ENCODE results near the gene KLHDC9. TPM values are rescaled to one million over a fixed set of nuclear protein-coding genes. Genes with fewer than 3 reads are reported as not detected.

Gene KLHDC9
- polyA plus RNA-seq, 4 donors, result 4.0 to 19.4 (median 17.3) TPM

DNA sequence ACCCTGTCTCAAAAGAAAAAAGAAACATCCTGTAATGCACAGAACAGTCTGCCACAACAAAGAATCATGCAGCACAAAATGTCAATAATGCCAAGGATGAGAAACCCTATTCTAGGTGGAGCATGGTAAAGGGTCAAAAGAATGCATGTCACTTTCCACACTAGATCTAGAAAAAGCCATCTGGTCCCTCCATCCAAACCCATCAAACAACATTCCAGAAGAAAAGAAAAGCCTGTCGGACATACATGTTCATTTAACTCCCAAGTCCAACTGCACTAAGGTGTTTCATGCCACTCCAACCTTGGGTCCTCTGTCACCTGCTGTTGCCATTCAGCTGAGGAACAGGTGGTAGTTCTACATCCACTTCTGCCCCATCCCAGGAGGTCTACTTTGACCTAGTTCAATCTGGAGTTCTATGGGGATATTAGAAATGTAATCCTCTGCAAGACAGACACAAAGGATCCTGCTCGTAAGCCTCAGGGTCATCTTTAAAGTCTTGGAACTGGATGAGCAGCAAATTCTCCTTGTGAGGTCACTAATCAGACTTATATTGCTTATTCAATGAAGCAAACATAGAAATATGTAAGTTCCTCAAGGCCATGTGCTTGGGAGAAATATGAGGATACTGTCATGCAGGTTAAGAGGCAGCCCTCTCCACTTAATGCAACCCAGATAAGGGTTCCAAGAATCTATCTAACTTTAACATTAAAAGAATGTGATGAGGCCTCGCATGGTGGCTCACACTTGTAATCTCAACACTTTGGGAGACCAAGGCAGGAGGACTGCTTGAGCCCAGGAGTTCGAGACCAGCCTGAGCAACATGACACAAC lies 30.6 kb downstream of the KLHDC9 start:
- no peak for DNase-seq (ENCODE audit: low read depth in 4 of 4, low spot score in 3 of 4)

DNA sequence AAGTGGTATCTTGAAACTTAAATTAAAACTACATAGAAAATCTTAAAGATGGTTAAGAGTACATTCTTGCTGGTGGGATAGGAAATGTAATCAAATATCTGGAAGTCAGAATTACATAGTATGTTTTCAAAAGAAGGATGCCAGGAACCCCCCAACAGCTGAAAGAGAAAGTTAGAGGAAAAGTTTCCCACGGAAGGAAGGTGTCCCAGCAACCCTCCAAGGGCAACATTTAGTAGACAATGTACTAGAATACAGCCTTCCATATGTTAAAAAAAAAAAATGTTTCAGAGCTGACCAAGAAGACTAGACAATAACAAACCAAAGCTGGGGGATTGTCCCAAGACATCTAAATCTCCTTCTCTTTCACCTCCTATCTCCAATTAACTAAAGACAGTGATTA lies 32.1 kb downstream of the KLHDC9 start:
- DNase-seq (ENCODE audit: low read depth in 4 of 4, low spot score in 3 of 4), result no peak

DNA sequence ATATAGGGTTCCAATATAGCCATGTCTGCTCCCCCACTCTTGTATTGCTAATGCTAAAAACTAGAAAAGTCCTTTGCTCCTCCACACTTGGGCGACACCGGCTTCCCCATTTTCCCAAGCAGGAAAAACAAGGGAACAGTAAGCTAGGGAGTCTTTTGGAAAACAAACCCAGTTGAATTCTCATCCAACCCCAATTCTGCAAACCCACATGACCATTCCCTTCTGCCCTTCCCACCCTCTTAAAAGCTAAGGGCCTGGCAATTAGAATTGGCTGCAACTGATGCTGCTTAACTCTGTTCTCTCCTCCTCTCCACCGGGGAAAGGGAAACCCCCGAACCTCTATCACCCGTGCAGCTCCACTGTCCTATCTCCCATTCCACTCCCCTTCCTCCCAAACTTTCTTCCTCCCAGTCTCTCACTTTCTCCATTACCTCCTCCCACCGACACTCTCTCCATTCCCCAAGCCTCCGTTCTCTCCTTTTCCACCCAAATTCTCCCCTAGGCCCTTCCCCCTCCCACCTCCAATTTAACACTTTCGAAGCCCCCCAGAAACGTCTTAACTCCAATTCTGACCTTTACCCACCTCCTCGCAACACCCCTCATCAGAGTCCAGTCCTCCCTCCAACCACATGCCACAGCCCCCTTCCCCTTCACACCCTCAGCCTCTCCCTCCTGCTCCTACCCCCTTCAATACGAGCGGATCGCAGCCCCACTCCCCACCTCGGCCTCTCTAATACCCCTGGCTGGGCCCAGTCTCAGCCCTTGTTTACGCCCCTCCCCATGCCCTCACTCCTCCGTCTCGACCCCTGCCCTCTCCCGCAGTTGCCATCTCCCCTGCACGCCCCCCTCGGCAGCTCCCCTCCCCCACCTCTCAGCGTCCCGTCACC lies 33.6 kb downstream of the KLHDC9 start:
- peak in 1 of 4 donors; percentile 21 for DNase-seq (ENCODE audit: low read depth in 4 of 4, low spot score in 3 of 4)

DNA sequence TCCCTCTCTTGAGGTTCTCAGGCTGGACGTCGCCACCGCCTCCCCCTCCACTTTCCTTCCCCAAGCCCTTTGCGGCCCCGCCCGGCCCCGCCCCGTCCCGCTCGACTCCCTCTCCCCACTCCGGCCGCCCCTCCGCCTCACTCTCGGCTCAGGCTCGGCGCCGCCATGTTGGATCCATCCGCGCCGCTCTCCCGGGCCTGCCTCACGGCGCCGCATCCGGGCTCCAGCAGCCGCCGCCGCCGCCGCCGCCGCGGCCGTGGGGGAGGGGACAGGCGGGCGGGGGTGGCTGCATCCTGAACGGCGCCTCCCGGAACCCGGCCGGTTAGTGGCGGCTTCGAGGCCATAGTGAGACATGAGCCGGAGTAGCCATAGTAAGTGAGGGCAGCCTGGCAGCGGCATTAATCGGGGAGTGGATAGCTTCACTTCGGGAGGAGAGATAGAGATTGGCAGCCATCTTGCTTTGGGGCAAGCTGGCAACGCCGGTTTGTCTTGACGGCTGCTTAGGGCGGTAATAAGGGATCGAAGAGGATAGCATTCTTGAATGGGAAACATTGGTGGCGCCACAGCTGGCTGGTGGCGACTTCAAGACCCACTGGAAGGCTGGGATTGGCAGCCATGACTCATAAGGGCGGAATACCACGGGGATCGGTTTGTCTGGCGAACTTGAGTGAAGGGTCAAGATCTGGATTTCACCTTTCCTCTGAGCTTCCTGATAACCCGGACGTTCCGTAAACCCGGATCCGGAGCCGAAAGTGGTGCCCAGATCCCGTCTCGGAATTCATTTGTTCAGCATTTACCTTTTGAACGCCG lies 34.5 kb downstream of the KLHDC9 start, which contains the start of gene DEDD:
DEDD (minus strand) TSS at position 258 of the 810 bp plus-strand sequence. CDS start 8,205 bp downstream, outside the sequence.
- peak; percentile 83 to 91 (median 89) for DNase-seq (ENCODE audit: low read depth in 4 of 4, low spot score in 3 of 4)

DNA sequence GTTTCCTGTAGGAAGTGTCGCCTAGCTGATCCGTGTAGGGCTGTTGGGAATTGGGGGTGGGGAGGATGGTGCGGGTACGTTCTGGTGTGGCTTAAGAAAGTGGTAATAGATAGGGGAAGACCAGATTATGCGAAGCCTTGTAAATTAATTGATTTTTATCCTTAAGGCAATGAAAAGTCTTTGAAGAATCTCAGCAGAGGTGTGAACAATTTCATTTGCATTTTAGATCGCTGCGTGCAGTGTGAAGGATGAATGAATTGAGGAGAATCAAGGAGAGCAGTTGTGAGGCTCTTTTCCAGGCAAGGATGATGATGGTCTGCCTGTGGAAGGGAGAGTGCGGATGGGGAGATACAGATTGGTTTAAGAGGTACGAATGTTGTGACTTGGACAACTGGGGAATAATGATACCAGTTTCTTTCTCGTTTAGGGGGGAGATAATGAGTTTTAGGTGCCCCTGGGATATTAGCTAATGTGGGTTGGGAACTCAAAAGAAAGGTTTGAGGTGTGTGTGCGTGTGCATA lies 35.1 kb downstream of the KLHDC9 start:
- no peak for DNase-seq (ENCODE audit: low read depth in 4 of 4, low spot score in 3 of 4)

DNA sequence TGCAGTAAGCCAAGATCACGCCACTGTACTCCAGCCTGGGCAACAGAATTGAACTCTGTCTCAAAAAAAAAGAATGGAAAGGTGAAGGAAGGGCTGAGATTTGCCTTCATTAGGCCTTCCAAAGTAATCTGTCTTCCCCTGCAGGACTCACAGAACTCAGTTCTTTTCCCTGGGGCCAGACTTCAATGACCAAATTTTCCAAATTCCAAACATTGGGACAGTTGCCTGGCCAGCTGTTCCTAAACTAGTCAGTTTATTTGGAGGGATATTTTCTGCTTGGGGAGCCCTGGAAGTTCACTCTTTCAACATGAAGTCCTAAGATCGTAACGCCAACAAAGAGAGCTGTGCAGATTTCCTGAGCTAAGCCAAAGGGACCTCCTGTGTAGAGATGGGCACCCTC lies 39.7 kb downstream of the KLHDC9 start:
- no peak for DNase-seq (ENCODE audit: low read depth in 4 of 4, low spot score in 3 of 4)

DNA sequence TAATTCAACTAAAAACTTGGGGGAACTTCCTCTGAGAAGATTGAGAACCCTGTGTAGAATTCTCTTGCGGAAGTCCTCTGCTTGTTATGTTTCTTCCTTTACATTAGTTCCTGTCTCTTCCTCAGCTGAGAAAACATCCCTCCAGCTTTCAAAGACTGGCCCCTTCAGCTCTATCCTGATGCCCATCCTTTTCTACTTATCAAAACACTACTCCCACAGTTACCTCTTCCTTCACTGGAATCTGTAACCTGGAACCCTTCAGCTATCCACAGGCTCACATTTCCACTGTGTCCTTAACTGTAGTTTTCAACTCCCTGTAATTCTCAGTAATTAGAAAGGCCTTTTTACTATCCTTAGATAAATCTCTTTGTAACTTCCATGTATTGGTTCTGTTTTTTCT lies 40.3 kb downstream of the KLHDC9 start:
- peak in 1 of 4 donors; percentile 27 for DNase-seq (ENCODE audit: low read depth in 4 of 4, low spot score in 3 of 4)

DNA sequence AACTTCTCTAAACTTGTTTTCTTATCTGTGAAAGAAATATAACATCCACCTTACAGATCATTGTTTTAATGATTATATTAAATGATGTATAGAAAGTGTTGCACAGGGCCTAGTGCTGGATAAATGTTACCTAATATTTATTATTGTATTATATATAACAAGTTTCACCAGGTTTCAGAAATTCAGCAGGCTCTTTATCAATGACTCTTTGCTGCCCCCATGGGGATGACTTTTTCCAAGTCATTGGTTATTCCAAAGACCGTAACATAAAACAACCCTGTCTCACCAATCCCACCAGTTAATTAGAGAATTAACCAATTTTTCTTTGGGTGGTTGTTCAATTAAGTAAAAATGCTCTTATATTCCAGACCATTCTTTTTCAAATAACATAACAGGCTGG lies 41.6 kb downstream of the KLHDC9 start:
- no peak for DNase-seq (ENCODE audit: low read depth in 4 of 4, low spot score in 3 of 4)

DNA sequence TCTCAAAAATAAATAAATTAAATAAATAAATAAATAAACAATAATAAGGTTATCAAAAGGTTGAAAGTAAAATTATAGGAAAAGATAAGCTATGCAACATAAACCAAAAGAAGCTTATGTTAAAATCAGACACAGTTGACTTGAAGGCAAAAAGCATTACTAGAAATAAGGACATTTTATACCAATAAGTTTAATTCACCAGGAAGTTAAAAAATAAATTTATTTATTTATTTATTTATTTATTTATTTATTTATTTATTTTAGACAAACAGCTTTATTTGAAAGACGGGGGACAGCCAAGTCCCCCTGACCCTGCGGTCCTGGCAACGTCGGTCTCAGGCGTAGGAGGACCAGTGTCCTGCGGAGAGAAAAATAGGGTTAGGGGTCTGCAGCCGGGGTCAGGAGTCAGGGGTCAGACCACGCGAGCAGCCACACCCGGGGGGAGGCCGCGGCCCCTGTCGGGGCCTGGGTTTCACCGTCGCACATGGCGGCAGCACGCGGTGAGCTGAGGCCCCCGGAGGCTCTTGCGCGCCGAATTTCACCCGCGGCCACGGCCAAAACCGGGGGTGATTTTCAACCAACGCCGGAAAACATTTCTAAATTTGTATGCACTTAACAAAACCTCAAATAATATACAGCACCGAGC lies 42.7 kb downstream of the KLHDC9 start:
- DNase-seq (ENCODE audit: low read depth in 4 of 4, low spot score in 3 of 4), result no peak

DNA sequence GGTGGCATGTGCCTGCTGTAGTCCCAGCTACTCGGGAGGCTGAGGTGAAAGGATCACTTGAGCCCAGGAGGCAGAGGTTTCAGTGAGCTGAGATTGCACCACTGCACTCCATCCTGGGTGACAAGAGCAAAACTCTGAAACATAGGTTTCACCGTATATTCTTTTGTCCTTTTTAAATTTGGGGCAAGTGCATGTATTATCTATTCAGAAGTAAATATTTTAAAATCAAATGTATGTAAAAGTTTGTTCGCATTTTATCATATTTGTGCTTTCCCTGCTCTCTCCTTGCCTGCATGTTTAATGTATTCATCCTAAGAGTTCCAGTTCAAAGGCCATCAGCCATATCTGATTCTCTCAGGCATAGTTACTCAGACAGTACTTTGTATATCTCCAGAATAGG lies 47.7 kb downstream of the KLHDC9 start:
- no peak for DNase-seq (ENCODE audit: low read depth in 4 of 4, low spot score in 3 of 4)

Other genes starting within 250 kb of the KLHDC9 start
- gene CD244, start 235.5 kb upstream of the KLHDC9 start, polyA plus RNA-seq (ENCODE audit: insufficient read length in 4 of 4), result under 1 TPM; 0.07 to 0.42 (median 0.19) TPM
- 1 to 10 TPM in 3 of 4 donors, under 1 TPM in 1; 0.30 to 4.7 (median 1.9) TPM for gene ITLN1, start 213.2 kb upstream of the KLHDC9 start, polyA plus RNA-seq (ENCODE audit: insufficient read length in 4 of 4)
- gene ITLN2, start 143.6 kb upstream of the KLHDC9 start, polyA plus RNA-seq (ENCODE audit: insufficient read length in 4 of 4), result not detected
- 10 to 100 TPM; 11.1 to 98.1 (median 85.2) TPM for gene F11R, start 77.2 kb upstream of the KLHDC9 start, polyA plus RNA-seq (ENCODE audit: insufficient read length in 4 of 4)
- 10 to 100 TPM in 3 of 4 donors, 1 to 10 TPM in 1; 9.5 to 75.7 (median 52.2) TPM for gene TSTD1, start 59.4 kb upstream of the KLHDC9 start, polyA plus RNA-seq (ENCODE audit: insufficient read length in 4 of 4)
- gene USF1, start 52.4 kb upstream of the KLHDC9 start, polyA plus RNA-seq (ENCODE audit: insufficient read length in 4 of 4), result 10 to 100 TPM; 51.0 to 68.9 (median 54.5) TPM
- 1 to 10 TPM; 2.2 to 3.8 (median 2.3) TPM for gene ARHGAP30, start 28.5 kb upstream of the KLHDC9 start, polyA plus RNA-seq (ENCODE audit: insufficient read length in 4 of 4)
- 1 to 10 TPM in 3 of 4 donors, under 1 TPM in 1; 0.14 to 7.3 (median 3.8) TPM for gene NECTIN4, start 8.8 kb upstream of the KLHDC9 start, polyA plus RNA-seq (ENCODE audit: insufficient read length in 4 of 4)
- 10 to 100 TPM; 58.7 to 75.7 (median 73.8) TPM for gene PFDN2, start 19.7 kb downstream of the KLHDC9 start, polyA plus RNA-seq (ENCODE audit: insufficient read length in 4 of 4)
- 10 to 100 TPM; 29.1 to 59.8 (median 48.6) TPM for gene NIT1, start 19.7 kb downstream of the KLHDC9 start, polyA plus RNA-seq (ENCODE audit: insufficient read length in 4 of 4)
- 10 to 100 TPM; 41.6 to 55.5 (median 48.9) TPM for gene DEDD, start 34.3 kb downstream of the KLHDC9 start, polyA plus RNA-seq (ENCODE audit: insufficient read length in 4 of 4)
- gene UFC1, start 55.6 kb downstream of the KLHDC9 start, polyA plus RNA-seq (ENCODE audit: insufficient read length in 4 of 4), result 100 to 1,000 TPM; 136 to 169 (median 149) TPM
- gene USP21, start 61.1 kb downstream of the KLHDC9 start, polyA plus RNA-seq (ENCODE audit: insufficient read length in 4 of 4), result 10 to 100 TPM; 44.9 to 55.2 (median 47.2) TPM
- gene PPOX, start 68.1 kb downstream of the KLHDC9 start, polyA plus RNA-seq (ENCODE audit: insufficient read length in 4 of 4), result 10 to 100 TPM; 31.9 to 63.1 (median 38.8) TPM
- 10 to 100 TPM; 40.9 to 45.2 (median 42.3) TPM for gene B4GALT3, start 79.1 kb downstream of the KLHDC9 start, polyA plus RNA-seq (ENCODE audit: insufficient read length in 4 of 4)
- 1 to 10 TPM in 1 of 4 donors, under 1 TPM in 3; 0.60 to 6.1 (median 0.79) TPM for gene ADAMTS4, start 100.7 kb downstream of the KLHDC9 start, polyA plus RNA-seq (ENCODE audit: insufficient read length in 4 of 4)
- 100 to 1,000 TPM; 126 to 217 (median 189) TPM for gene NDUFS2, start 104.0 kb downstream of the KLHDC9 start, polyA plus RNA-seq (ENCODE audit: insufficient read length in 4 of 4)
- 10 to 100 TPM; 13.1 to 39.3 (median 17.1) TPM for gene FCER1G, start 116.9 kb downstream of the KLHDC9 start, polyA plus RNA-seq (ENCODE audit: insufficient read length in 4 of 4)
- gene APOA2, start 125.3 kb downstream of the KLHDC9 start, polyA plus RNA-seq (ENCODE audit: insufficient read length in 4 of 4), result 10 to 100 TPM in 1 of 4 donors, 1 to 10 TPM in 1, under 1 TPM in 1, not detected in 1; 0.73 to 87.7 (median 2.5) TPM
- gene TOMM40L, start 127.7 kb downstream of the KLHDC9 start, polyA plus RNA-seq (ENCODE audit: insufficient read length in 4 of 4), result 10 to 100 TPM in 3 of 4 donors, 1 to 10 TPM in 1; 9.9 to 15.4 (median 14.2) TPM
- 1 to 10 TPM; 1.9 to 3.5 (median 2.8) TPM for gene NR1I3, start 139.8 kb downstream of the KLHDC9 start, polyA plus RNA-seq (ENCODE audit: insufficient read length in 4 of 4)
- 1 to 10 TPM in 3 of 4 donors, under 1 TPM in 1; 0.59 to 1.9 (median 1.4) TPM for gene PCP4L1, start 160.4 kb downstream of the KLHDC9 start, polyA plus RNA-seq (ENCODE audit: insufficient read length in 4 of 4)
- gene MPZ, start 211.6 kb downstream of the KLHDC9 start, polyA plus RNA-seq (ENCODE audit: insufficient read length in 4 of 4), result 1 to 10 TPM; 4.5 to 8.7 (median 6.0) TPM
- 100 to 1,000 TPM; 167 to 271 (median 244) TPM for gene SDHC, start 216.0 kb downstream of the KLHDC9 start, polyA plus RNA-seq (ENCODE audit: insufficient read length in 4 of 4)